H1 (cell line): ENCODE data around the gene CUL9. TPM values are rescaled to one million over a fixed set of nuclear protein-coding genes. Genes with fewer than 3 reads are reported as not detected.

Experiments used
- CTCF ChIA-PET: fragments of 300-600 bp; sonication (Branson Sonifier 250); formaldehyde crosslinking; loops from one replicate; lab custom pipeline; 2021; ENCODE audit not compliant: partially characterized antibody; lab: Charles Lee
- POLR2A ChIA-PET: fragments of 300-600 bp; sonication (Branson Sonifier 250); formaldehyde crosslinking; loops from one replicate; lab custom pipeline; 2021; ENCODE audit warnings: inconsistent platforms; ENCODE audit not compliant: partially characterized antibody; lab: Charles Lee
- DNase-seq, 2 experiments: peaks; one replicate each; pipeline versions ENCODE4 v3.0.0 to v3.0.0-alpha.2; 2010 to 2022; ENCODE audit warnings: low spot score in 2 of 2, low read depth in 1 of 2, mixed read lengths in 1 of 2
- FAIRE-seq: peaks from 2 replicates; lab custom pipeline; 2011; peaks lifted over from hg19 to GRCh38; lab: Jason Lieb, UNC
- H2AFZ ChIP-seq: 2 replicates; pipeline ENCODE4 v1.8.1; 2012; ENCODE audit warnings: low read length, inconsistent platforms
- H2AK5ac ChIP-seq: 2 replicates; pipeline ENCODE4 v1.6.1; 2013; ENCODE audit warnings: low read depth, low read length
- H2BK120ac ChIP-seq: replicated peaks from 2 replicates; pipeline ENCODE3; 2013; ENCODE audit warnings: low read depth, low read length, inconsistent platforms
- H2BK12ac ChIP-seq: 2 replicates; pipeline ENCODE4 v1.6.1; 2013; ENCODE audit warnings: low read depth, low read length
- H2BK15ac ChIP-seq: 2 replicates; pipeline ENCODE4 v1.6.1; 2013; ENCODE audit warnings: low read length
- H2BK20ac ChIP-seq: 2 replicates; pipeline ENCODE4 v1.6.1; 2013; ENCODE audit warnings: low read length
- H2BK5ac ChIP-seq: 2 replicates; pipeline ENCODE4 v1.6.1; 2013; ENCODE audit warnings: low read depth, low read length
- H3K14ac ChIP-seq: 2 replicates; pipeline ENCODE4 v1.6.1; 2013; ENCODE audit warnings: inconsistent platforms; ENCODE audit not compliant: insufficient read length
- H3K18ac ChIP-seq: 2 replicates; pipeline ENCODE4 v1.6.1; 2013; ENCODE audit warnings: low read length; ENCODE audit errors: extremely low read depth
- H3K23ac ChIP-seq: 2 replicates; pipeline ENCODE4 v1.6.1; 2013; ENCODE audit warnings: inconsistent platforms; ENCODE audit not compliant: insufficient read length
- H3K23me2 ChIP-seq: 2 replicates; pipeline ENCODE4 v1.6.1; 2013; ENCODE audit warnings: low read depth, low read length
- H3K27ac ChIP-seq: 2 replicates; pipeline ENCODE4 v1.6.1; 2011; ENCODE audit warnings: low read depth, low read length, inconsistent platforms
- H3K27me3 ChIP-seq, 4 experiments: replicated peaks in 1 of 4; 1 replicate in 1 of 4; 2 replicates in 3 of 4; pipeline versions ENCODE4 v1.6.1 to v1.8.1; 2011 to 2013; ENCODE audit warnings: low read length in 3 of 4, mild to moderate bottlenecking in 3 of 4, inconsistent platforms in 2 of 4, mixed read lengths in 2 of 4, moderate library complexity in 1 of 4; ENCODE audit not compliant: control insufficient read depth in 3 of 4, insufficient read depth in 3 of 4; ENCODE audit errors: extremely low read depth in 1 of 4
- H3K36me3 ChIP-seq, 4 experiments: 2 replicates each; pipeline versions ENCODE4 v1.6.1 to v1.8.1; 2011 to 2013; ENCODE audit warnings: mild to moderate bottlenecking in 4 of 4, low read length in 3 of 4, moderate library complexity in 2 of 4, control low read depth in 1 of 4, inconsistent platforms in 1 of 4; ENCODE audit not compliant: insufficient read depth in 4 of 4, control insufficient read depth in 2 of 4
- H3K4ac ChIP-seq: replicated peaks from 2 replicates; pipeline ENCODE3; 2013; ENCODE audit warnings: low read length, low read depth, mixed read lengths, inconsistent platforms; ENCODE audit not compliant: insufficient read length
- H3K4me1 ChIP-seq, 4 experiments: replicated peaks in 1 of 4; 1 replicate in 1 of 4; 2 replicates in 3 of 4; pipeline versions ENCODE4 v1.6.1 to v1.8.1; 2011 to 2013; ENCODE audit warnings: low read length in 3 of 4, inconsistent platforms in 2 of 4, mixed read lengths in 1 of 4; ENCODE audit not compliant: insufficient read depth in 4 of 4, control insufficient read depth in 3 of 4
- H3K4me2 ChIP-seq, 2 experiments: 2 replicates each; pipeline versions ENCODE4 v1.6.1 to v1.8.1; 2011 to 2013; ENCODE audit warnings: low read depth in 2 of 2, low read length in 2 of 2, control low read depth in 1 of 2, inconsistent platforms in 1 of 2, mild to moderate bottlenecking in 1 of 2; ENCODE audit not compliant: insufficient read depth in 1 of 2
- H3K4me3 ChIP-seq, 4 experiments: fragments of 200-600, 300-600 bp in 1 of 4; sonication (generic), shearing (Covaris generic), sonication (Bioruptor Twin) in 1 of 4; 2 replicates each; pipeline versions ENCODE4 v1.5.1 to v1.8.1; 2011 to 2016; ENCODE audit warnings: low read length in 4 of 4, low read depth in 3 of 4, control low read depth in 2 of 4, inconsistent platforms in 2 of 4, mild to moderate bottlenecking in 2 of 4, mixed read lengths in 1 of 4, moderate library complexity in 1 of 4; ENCODE audit not compliant: insufficient read depth in 2 of 4; ENCODE audit errors: extremely low read depth in 1 of 4
- H3K56ac ChIP-seq: replicated peaks from 2 replicates; pipeline ENCODE3; 2013; ENCODE audit warnings: low read depth, mild to moderate bottlenecking, mixed read lengths, low read length, inconsistent platforms; ENCODE audit not compliant: insufficient read length
- H3K79me1 ChIP-seq: 2 replicates; pipeline ENCODE4 v1.6.1; 2013; ENCODE audit warnings: low read depth, low read length, control low read depth
- H3K79me2 ChIP-seq, 2 experiments: 2 replicates each; pipeline versions ENCODE4 v1.6.1 to v1.8.1; 2012 to 2013; ENCODE audit warnings: low read length in 2 of 2, mild to moderate bottlenecking in 2 of 2, inconsistent platforms in 1 of 2; ENCODE audit not compliant: insufficient read depth in 2 of 2, control insufficient read depth in 1 of 2
- H3K9ac ChIP-seq, 4 experiments: replicated peaks in 1 of 4; 1 replicate in 1 of 4; 2 replicates in 3 of 4; pipeline versions ENCODE4 v1.6.1 to v1.8.1; 2011 to 2013; ENCODE audit warnings: low read depth in 3 of 4, low read length in 3 of 4, control low read depth in 2 of 4, mild to moderate bottlenecking in 2 of 4, moderate library complexity in 2 of 4, inconsistent platforms in 1 of 4; ENCODE audit errors: extremely low read depth in 1 of 4
- H3K9me3 ChIP-seq, 2 experiments: 2 replicates each; pipeline versions ENCODE4 v1.6.1 to v1.8.1; 2012 to 2013; ENCODE audit warnings: mild to moderate bottlenecking in 2 of 2, moderate library complexity in 2 of 2, control low read depth in 1 of 2, inconsistent platforms in 1 of 2, low read depth in 1 of 2, low read length in 1 of 2, mixed read lengths in 1 of 2; ENCODE audit not compliant: insufficient read depth in 2 of 2
- H4K20me1 ChIP-seq, 2 experiments: replicated peaks in 1 of 2; 2 replicates each; pipeline versions ENCODE3 to v1.8.1; 2011 to 2013; ENCODE audit warnings: inconsistent platforms in 2 of 2, low read length in 2 of 2, mild to moderate bottlenecking in 1 of 2; ENCODE audit not compliant: insufficient read depth in 2 of 2, control insufficient read depth in 1 of 2
- H4K5ac ChIP-seq: 2 replicates; pipeline ENCODE4 v1.6.1; 2013; ENCODE audit warnings: low read length, low read depth, mixed read lengths, inconsistent platforms; ENCODE audit not compliant: insufficient read length
- H4K8ac ChIP-seq: 2 replicates; pipeline ENCODE4 v1.8.0; 2013; ENCODE audit warnings: mild to moderate bottlenecking, moderate library complexity, low read length, inconsistent platforms; ENCODE audit not compliant: insufficient read depth; ENCODE audit errors: extremely low read depth
- H4K91ac ChIP-seq: replicated peaks from 2 replicates; pipeline ENCODE3; 2013; ENCODE audit warnings: low read length, mixed read lengths, inconsistent platforms; ENCODE audit not compliant: insufficient read length
- ATF2 ChIP-seq: IDR thresholded peaks from 2 replicates; pipeline ENCODE4 v1.6.1; 2012; ENCODE audit warnings: low read length, inconsistent platforms
- BCL11A ChIP-seq, 2 experiments: IDR thresholded peaks; one replicate each; pipeline ENCODE4 v1.6.1; 2011; ENCODE audit warnings: low read depth in 2 of 2, low read length in 2 of 2, mild to moderate bottlenecking in 2 of 2
- EZH2 ChIP-seq: fragments of 200-600 bp; sonication (generic); IDR thresholded peaks from 2 replicates; pipeline ENCODE4 v1.7.1; 2012; ENCODE audit warnings: low read depth, mild to moderate bottlenecking, moderate library complexity, low read length, inconsistent platforms; ENCODE audit not compliant: severe bottlenecking
- MAX ChIP-seq: IDR thresholded peaks from 2 replicates; pipeline ENCODE4 v1.6.1; 2012; ENCODE audit warnings: inconsistent platforms
- POLR2A ChIP-seq, 2 experiments: IDR thresholded peaks; 1 replicate in 1 of 2; 2 replicates in 1 of 2; pipeline ENCODE4 v1.6.1; 2011; ENCODE audit warnings: low read depth in 2 of 2, low read length in 2 of 2, mild to moderate bottlenecking in 2 of 2; ENCODE audit errors: control extremely low read depth in 1 of 2
- POU5F1 ChIP-seq: IDR thresholded peaks from 2 replicates; pipeline ENCODE4 v1.6.1; 2011; ENCODE audit warnings: low read depth, mild to moderate bottlenecking, low read length, moderate library complexity
- TAF7 ChIP-seq: optimal IDR thresholded peaks from 2 replicates; pipeline ENCODE3; 2011; ENCODE audit warnings: low read depth, mild to moderate bottlenecking, inconsistent platforms, low read length, moderate library complexity, borderline replicate concordance
- TCF12 ChIP-seq: IDR thresholded peaks from 2 replicates; pipeline ENCODE4 v1.6.1; 2011; ENCODE audit warnings: low read depth, mild to moderate bottlenecking, low read length
- WGBS, 2 experiments: shearing (Covaris generic) in 1 of 2; methylation state at CpG; one replicate each; pipeline versions ENCODE4 v1.1.6 to v1.1.7; 2013 to 2015; ENCODE audit warnings: low lambda C conversion rate in 2 of 2, mixed read lengths in 2 of 2, inconsistent platforms in 1 of 2, low coverage in 1 of 2, missing lambda C conversion rate in 1 of 2; ENCODE audit not compliant: insufficient replicate concordance in 2 of 2, insufficient coverage in 1 of 2, insufficient read length in 1 of 2; ENCODE audit errors: extremely low coverage in 1 of 2, missing lambda C conversion rate in 1 of 2; 5-methylcytosine and 5-hydroxymethylcytosine counted together
- polyA plus RNA-seq, 7 experiments: library from polyadenylated mRNA; depleted of rRNA in 3 of 7; stranded (reverse) in 5 of 7; unstranded in 2 of 7; fragments of >200 nt in 5 of 7; fragments of 200-250 nt in 2 of 7; gene quantifications; 1 replicate in 5 of 7; 2 replicates in 1 of 7; 4 replicates in 1 of 7; pipeline versions ENCODE4 v1.2.1 to v1.2.3, GENCODE V29; 2011 to 2013; ENCODE audit warnings: missing spikeins in 2 of 7, mixed read lengths in 2 of 7
- total RNA-seq: library from RNA; stranded (reverse); fragmentation: NEBNext Ultra II Directional; extraction: Animal tissue kit (Norgen Biotek cat#: 25700); gene quantifications from 2 replicates; pipeline ENCODE4 v1.2.1, GENCODE V29; 2021

The CUL9 gene
- total and polyA plus RNA-seq, 2 of the 8 experiments (the other 6 are each of a cell fraction or from before 2014, with no cell fraction given) = 7.7 to 9.8 TPM

GRCh38 chr6:43247114-43247999 is 65.4 kb downstream of the CUL9 start:
- no peak overlapping the region for H2BK20ac ChIP-seq
- H4K5ac ChIP-seq = peak overlapping the region; percentile 25
- peak overlapping the region; percentile 90; the same call in 1 of the 2 replicates for H2AFZ ChIP-seq
- peaks cover 11 to 40% (median 34%) of the 10 kb centered on the region in 4 experiments for H3K27me3 ChIP-seq
- no peak overlapping the region for H3K56ac ChIP-seq
- peak overlapping the region; percentile 60 for H4K91ac ChIP-seq
- no peak overlapping the region for H3K14ac ChIP-seq
- H3K4me3 ChIP-seq = peak overlapping the region; percentile 78 to 90 (median 82)
- no peak overlapping the region for H2AK5ac ChIP-seq
- H2BK15ac ChIP-seq = peak overlapping the region; percentile 31; the same call in 1 of the 2 replicates
- 2% methylated on average over 44 of the region's 46 CpGs; no CpG with 5 or more reads in 1 of the 2 experiments for WGBS, 2 experiments
- H3K9ac ChIP-seq = peak overlapping the region in 2 of 4 experiments; percentile 27 to 51; a peak in 3 of 7 replicates
- no peak for FAIRE-seq
- peak overlapping the region; percentile 64 for H4K8ac ChIP-seq
- no peak overlapping the region for H3K23ac ChIP-seq
- 0 out of 2 replicates have a peak overlapping the region, but pooled peaks have one; percentile 63 for H3K27ac ChIP-seq
- H3K36me3 ChIP-seq = no peaks in the 10 kb centered on the region
- H2BK120ac ChIP-seq = no peak overlapping the region
- no peak overlapping the region for H3K4ac ChIP-seq
- no peaks in the 10 kb centered on the region for H3K79me1 ChIP-seq
- peak in 1 of 2 experiments; percentile 58 for DNase-seq
- no peaks in the 10 kb centered on the region for H3K9me3 ChIP-seq
- peaks cover 4 to 8% (median 7%) of the 10 kb centered on the region in 4 experiments for H3K4me1 ChIP-seq
- H3K23me2 ChIP-seq = peaks cover 14% of the 10 kb centered on the region; the same call in 1 of the 2 replicates
- H2BK5ac ChIP-seq = peak overlapping the region; percentile 39
- no peaks in the 10 kb centered on the region for H3K79me2 ChIP-seq
- peaks cover 0 to 4% of the 10 kb centered on the region in 2 experiments for H4K20me1 ChIP-seq
- ChIA-PET POLR2A (interaction anchor here (0.7 to 1.7 kb wide), 17 partner anchors 10 to 269 kb away, joined by 3 to 7 read pairs (median 4); partner anchors contain the start of genes CUL9, LRRC73, POLR1C and PTK7), CTCF (interaction anchor here (1.2 to 1.9 kb wide), 5 partner anchors 12 to 104 kb away, joined by 3 to 5 read pairs (median 4); no protein-coding TSS in a partner anchor)
- H3K18ac ChIP-seq = no peak overlapping the region; the same call in 1 of the 2 replicates
- H2BK12ac ChIP-seq = 0 out of 2 replicates have a peak overlapping the region, but pooled peaks have one; percentile 61
- peak overlapping the region; percentile 75 to 89 for H3K4me2 ChIP-seq
- TF ChIP-seq POLR2A (IDR thresholded peaks at IDR 0.05; ENCODE audit: control extremely low read depth in 1 of 2, low read depth in 2 of 2, low read length in 2 of 2) (no peak), ATF2 (no peak), TCF12 (no peak), MAX (peak; percentile 37), EZH2 (no peak), BCL11A (IDR thresholded peaks at IDR 0.05; ENCODE audit: low read depth in 2 of 2, low read length in 2 of 2) (no peak), POU5F1 (no peak), TAF7 (no peak)
